Ishikawa (cell line): Measurements from ENCODE around the gene FOXP1.

Experiments used
- CEBPB ChIP-seq: IDR thresholded peaks from 2 replicates; pipeline ENCODE4 v1.6.1; 2012
- CREB1 ChIP-seq: IDR thresholded peaks from 2 replicates; pipeline ENCODE4 v1.6.1; 2012; ENCODE audit warnings: low read depth
- EGR1 ChIP-seq: IDR thresholded peaks from 2 replicates; pipeline ENCODE4 v1.6.1; 2012
- EP300 ChIP-seq: IDR thresholded peaks from 2 replicates; pipeline ENCODE4 v1.6.1; 2012; ENCODE audit warnings: borderline replicate concordance
- FOXM1 ChIP-seq: IDR thresholded peaks from 2 replicates; pipeline ENCODE4 v1.6.1; 2012; ENCODE audit warnings: low read depth, borderline replicate concordance
- MAX ChIP-seq: IDR thresholded peaks from 2 replicates; pipeline ENCODE4 v1.6.1; 2012
- NFIC ChIP-seq: IDR thresholded peaks from 2 replicates; pipeline ENCODE4 v1.6.1; 2012
- RAD21 ChIP-seq: IDR thresholded peaks from 2 replicates; pipeline ENCODE4 v1.6.1; 2012; ENCODE audit warnings: low read depth
- TAF1 ChIP-seq: IDR thresholded peaks from 2 replicates; pipeline ENCODE4 v1.6.1; 2012; ENCODE audit warnings: low read depth, mild to moderate bottlenecking
- TCF12 ChIP-seq: IDR thresholded peaks from 2 replicates; pipeline ENCODE4 v1.6.1; 2012; ENCODE audit warnings: low read depth
- TEAD4 ChIP-seq: IDR thresholded peaks from 2 replicates; pipeline ENCODE4 v1.6.1; 2012
- YY1 ChIP-seq: IDR thresholded peaks from 2 replicates; pipeline ENCODE4 v1.6.1; 2012; ENCODE audit warnings: low read depth
- ZBTB7A ChIP-seq: IDR thresholded peaks from 2 replicates; pipeline ENCODE4 v1.6.1; 2012; ENCODE audit warnings: low read depth
- TF ChIP-seq, protein P1 (sequence below): IDR thresholded peaks from 2 replicates; pipeline ENCODE4 v1.6.1; 2012
- TF ChIP-seq, protein P2 (sequence below): IDR thresholded peaks from 2 replicates; pipeline ENCODE4 v1.6.1; 2012; ENCODE audit warnings: low read depth, mild to moderate bottlenecking

The FOXP1 gene

DNA sequence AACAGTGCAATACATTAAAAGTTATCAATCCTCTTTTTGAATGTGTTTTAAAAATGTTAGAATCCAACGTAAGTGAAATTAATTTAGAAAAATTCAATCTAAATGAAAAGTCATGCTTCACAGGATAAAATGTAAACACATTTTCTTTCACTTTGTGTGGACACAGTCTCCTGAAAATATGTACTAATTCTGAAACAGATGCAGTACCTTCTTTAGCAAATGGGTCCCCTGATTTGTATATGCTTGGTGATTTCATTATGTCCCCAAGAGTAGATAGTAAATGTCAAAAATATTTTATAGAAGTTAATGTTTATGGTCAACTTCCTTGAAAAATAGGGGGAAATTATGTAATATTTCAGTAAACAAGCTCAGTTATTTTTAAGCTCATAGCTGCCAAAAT, 28.9 kb downstream of the FOXP1 start:
- TF ChIP-seq, protein P1, sequence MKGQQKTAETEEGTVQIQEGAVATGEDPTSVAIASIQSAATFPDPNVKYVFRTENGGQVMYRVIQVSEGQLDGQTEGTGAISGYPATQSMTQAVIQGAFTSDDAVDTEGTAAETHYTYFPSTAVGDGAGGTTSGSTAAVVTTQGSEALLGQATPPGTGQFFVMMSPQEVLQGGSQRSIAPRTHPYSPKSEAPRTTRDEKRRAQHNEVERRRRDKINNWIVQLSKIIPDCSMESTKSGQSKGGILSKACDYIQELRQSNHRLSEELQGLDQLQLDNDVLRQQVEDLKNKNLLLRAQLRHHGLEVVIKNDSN = no peak

GRCh38 chr3:71551311-71551919, 32.1 kb downstream of the FOXP1 start:
- TF ChIP-seq, protein P1 = no peak
- TF ChIP-seq EGR1 (no peak), CEBPB (no peak), ZBTB7A (no peak)

GRCh38 chr3:71549951-71550350, 33.6 kb downstream of the FOXP1 start:
- TF ChIP-seq, protein P1 = no peak
- TF ChIP-seq RAD21 = no peak
- no peak for TF ChIP-seq CREB1
- TF ChIP-seq YY1 = no peak
- TF ChIP-seq TEAD4 = no peak
- no peak for TF ChIP-seq ZBTB7A
- no peak for TF ChIP-seq TCF12
- no peak for TF ChIP-seq EP300
- TF ChIP-seq FOXM1 = no peak
- TF ChIP-seq EGR1 = no peak
- TF ChIP-seq, protein P2, sequence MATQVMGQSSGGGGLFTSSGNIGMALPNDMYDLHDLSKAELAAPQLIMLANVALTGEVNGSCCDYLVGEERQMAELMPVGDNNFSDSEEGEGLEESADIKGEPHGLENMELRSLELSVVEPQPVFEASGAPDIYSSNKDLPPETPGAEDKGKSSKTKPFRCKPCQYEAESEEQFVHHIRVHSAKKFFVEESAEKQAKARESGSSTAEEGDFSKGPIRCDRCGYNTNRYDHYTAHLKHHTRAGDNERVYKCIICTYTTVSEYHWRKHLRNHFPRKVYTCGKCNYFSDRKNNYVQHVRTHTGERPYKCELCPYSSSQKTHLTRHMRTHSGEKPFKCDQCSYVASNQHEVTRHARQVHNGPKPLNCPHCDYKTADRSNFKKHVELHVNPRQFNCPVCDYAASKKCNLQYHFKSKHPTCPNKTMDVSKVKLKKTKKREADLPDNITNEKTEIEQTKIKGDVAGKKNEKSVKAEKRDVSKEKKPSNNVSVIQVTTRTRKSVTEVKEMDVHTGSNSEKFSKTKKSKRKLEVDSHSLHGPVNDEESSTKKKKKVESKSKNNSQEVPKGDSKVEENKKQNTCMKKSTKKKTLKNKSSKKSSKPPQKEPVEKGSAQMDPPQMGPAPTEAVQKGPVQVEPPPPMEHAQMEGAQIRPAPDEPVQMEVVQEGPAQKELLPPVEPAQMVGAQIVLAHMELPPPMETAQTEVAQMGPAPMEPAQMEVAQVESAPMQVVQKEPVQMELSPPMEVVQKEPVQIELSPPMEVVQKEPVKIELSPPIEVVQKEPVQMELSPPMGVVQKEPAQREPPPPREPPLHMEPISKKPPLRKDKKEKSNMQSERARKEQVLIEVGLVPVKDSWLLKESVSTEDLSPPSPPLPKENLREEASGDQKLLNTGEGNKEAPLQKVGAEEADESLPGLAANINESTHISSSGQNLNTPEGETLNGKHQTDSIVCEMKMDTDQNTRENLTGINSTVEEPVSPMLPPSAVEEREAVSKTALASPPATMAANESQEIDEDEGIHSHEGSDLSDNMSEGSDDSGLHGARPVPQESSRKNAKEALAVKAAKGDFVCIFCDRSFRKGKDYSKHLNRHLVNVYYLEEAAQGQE = no peak
- no peak for TF ChIP-seq TAF1
- no peak for TF ChIP-seq CEBPB
- TF ChIP-seq NFIC = no peak
- TF ChIP-seq MAX = no peak

DNA sequence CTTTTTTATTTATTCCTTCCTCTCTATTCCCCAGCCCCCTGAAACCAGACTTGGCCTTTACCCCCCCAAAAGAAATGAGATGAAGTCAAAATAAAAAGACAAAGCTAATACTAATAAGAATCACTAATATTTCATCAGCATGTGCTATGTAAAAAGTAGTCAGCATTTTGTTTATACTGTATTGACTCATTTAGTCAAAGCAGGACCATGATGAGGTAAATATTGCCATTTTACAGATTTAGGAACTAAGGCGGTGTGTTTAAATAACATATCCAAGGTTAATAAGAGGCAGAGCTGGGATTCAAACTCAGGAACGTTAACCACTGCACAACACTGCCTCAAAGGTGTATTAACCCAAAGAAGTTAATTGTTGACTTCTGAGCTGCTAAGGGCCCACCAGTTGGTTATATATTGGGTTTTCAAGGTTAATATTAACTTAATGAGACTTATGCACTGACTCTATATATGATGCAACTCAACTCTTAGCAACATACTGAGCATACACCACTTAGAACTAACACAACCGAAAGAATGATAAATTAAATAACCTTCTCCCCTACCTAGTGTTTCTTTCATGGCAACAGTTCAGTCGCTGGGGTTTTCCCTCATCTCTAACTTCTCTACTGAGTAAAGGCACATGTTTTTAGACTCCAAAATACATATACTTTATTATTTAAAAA, 34.7 kb downstream of the FOXP1 start:
- no peak for TF ChIP-seq YY1
- no peak for TF ChIP-seq CEBPB
- TF ChIP-seq ZBTB7A = no peak
- no peak for TF ChIP-seq TAF1

DNA sequence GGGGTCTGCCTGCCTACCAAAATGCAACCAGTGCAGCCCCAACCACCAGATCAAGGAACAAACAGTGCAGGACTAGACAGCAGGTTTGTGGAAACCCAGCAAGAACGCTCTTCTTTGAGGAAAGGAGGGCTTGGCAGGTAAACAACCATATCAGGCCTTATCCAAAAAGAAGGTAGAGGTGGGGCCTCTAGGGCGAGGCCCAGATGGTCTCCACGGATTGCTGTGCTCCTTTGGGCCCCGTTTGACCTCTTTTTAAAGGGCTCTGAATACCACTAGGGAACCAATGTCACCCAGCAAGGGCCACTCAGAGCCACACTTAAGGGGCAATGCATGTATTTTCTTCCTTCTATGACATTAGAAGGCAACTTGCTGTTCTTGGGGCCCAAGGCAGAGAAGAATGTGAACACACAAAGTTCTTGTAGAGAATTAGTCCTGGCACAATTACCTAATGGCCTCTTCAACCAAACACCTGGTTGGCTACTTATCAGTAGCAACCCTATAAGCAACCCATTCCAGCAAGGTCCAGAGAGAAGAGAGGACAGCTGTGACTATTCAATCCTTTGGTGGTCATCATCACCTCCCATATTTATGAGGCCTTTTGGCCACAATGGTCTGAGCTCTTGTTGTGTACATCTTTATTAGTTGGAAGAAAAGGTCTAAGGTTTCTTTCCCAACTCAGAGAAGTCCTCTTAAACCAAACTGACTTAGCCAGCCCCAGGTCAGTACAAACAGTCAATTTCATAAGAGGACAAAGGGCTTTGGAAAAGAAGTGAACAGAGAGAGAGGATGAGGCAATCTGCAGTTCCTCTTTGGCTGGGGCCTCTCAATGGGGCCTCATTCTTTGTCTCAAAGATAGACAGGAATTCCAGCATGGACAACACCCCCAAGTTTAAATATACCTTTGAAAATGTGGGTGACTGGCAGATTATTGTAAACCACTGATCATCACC, 36.0 kb downstream of the FOXP1 start:
- TF ChIP-seq ZBTB7A (no peak), NFIC (no peak), TAF1 (no peak), CREB1 (no peak), TCF12 (no peak), MAX (no peak), FOXM1 (no peak), TEAD4 (no peak), CEBPB (no peak), RAD21 (no peak), YY1 (no peak), EGR1 (no peak), EP300 (no peak)
- TF ChIP-seq, protein P1 = no peak
- TF ChIP-seq, protein P2 = no peak
